OCI-LY1 (cell line): Measurements from ENCODE around the gene BNIP5.

Source experiments
- CTCF ChIP-seq: fragments of 200-600 bp; sonication (generic), shearing (Covaris generic); IDR thresholded peaks from 2 replicates; pipeline ENCODE4 v1.5.1; 2017; ENCODE audit warnings: mild to moderate bottlenecking, antibody characterized with exemption, low read length, moderate library complexity, mixed read lengths
- EZH2 ChIP-seq: fragments of 200-600 bp; sonication (generic), shearing (Covaris generic); IDR thresholded peaks from 2 replicates; pipeline ENCODE4 v1.8.0; 2017; ENCODE audit warnings: borderline replicate concordance, mixed run types, mild to moderate bottlenecking, antibody characterized with exemption, low read length, moderate library complexity, mixed read lengths

- TF ChIP-seq CTCF (no peak), EZH2 (no peak)
Measured at GRCh38 chr6:36374194-36374593, 37.5 kb upstream of the BNIP5 start.
